B cell (primary cell): ENCODE results near the gene SAMD4A. TPM values are rescaled to one million over a fixed set of nuclear protein-coding genes. Genes with fewer than 3 reads are reported as not detected.

Experiments used
- ATAC-seq: fragments of 200-7000 bp; cut with Tn5 transposase; one replicate; pipeline ENCODE4 v1.10.0; 2021; ENCODE audit warnings: low read depth, mild to moderate bottlenecking, moderate number of reproducible peaks, moderate library complexity
- CTCF ChIA-PET: fragments of 350-600 bp; sonication (Branson Sonifier 250); formaldehyde crosslinking; loops from one replicate; lab custom pipeline; 2021; ENCODE audit warnings: antibody characterized with exemption, inconsistent platforms; lab: Charles Lee
- POLR2A ChIA-PET: fragments of 350-600 bp; sonication (Branson Sonifier 250); formaldehyde crosslinking; loops from one replicate; lab custom pipeline; 2021; ENCODE audit warnings: antibody characterized with exemption; lab: Charles Lee
- DNase-seq: peaks from one replicate; pipeline ENCODE4 v3.0.0; 2013
- H2AFZ ChIP-seq: 2 replicates; pipeline ENCODE4 v1.6.1; 2012; ENCODE audit warnings: mild to moderate bottlenecking, low read depth, low read length; ENCODE audit not compliant: insufficient read depth, poor library complexity, severe bottlenecking
- H3K27ac ChIP-seq, 2 donors: 1 replicate in 1 of 2; 2 replicates in 1 of 2; pipeline ENCODE4 v1.5.1; 2012 to 2013; ENCODE audit warnings: low read length in 2 of 2, mild to moderate bottlenecking in 2 of 2, moderate library complexity in 1 of 2
- H3K27me3 ChIP-seq, 4 experiments: fragments of 200-600 bp in 1 of 4; sonication (generic) in 1 of 4; replicated peaks in 1 of 4; 1 replicate in 2 of 4; 2 replicates in 2 of 4; pipeline versions ENCODE4 v1.6.1 to v1.7.0; 2013 to 2016; ENCODE audit warnings: low read length in 3 of 4, mild to moderate bottlenecking in 2 of 4, mixed read lengths in 1 of 4, moderate library complexity in 1 of 4; ENCODE audit not compliant: insufficient read depth in 4 of 4, control insufficient read depth in 3 of 4; ENCODE audit errors: control extremely low read depth in 1 of 4
- H3K36me3 ChIP-seq, 2 experiments: replicated peaks in 1 of 2; 1 replicate in 1 of 2; 2 replicates in 1 of 2; pipeline versions ENCODE4 v1.6.1 to v1.7.1; 2013; ENCODE audit warnings: low read length in 1 of 2; ENCODE audit not compliant: insufficient read depth in 2 of 2, control insufficient read depth in 1 of 2; ENCODE audit errors: control extremely low read depth in 1 of 2, extremely low read depth in 1 of 2
- H3K4me1 ChIP-seq, 2 donors: fragments of 200-600 bp in 1 of 2; sonication (generic) in 1 of 2; 1 replicate in 1 of 2; 2 replicates in 1 of 2; pipeline versions ENCODE4 v1.5.1 to v1.6.1; 2013 to 2017; ENCODE audit warnings: low read length in 2 of 2; ENCODE audit not compliant: control insufficient read depth in 2 of 2, insufficient read depth in 2 of 2
- H3K4me2 ChIP-seq: replicated peaks from 2 replicates; pipeline ENCODE3; 2012; ENCODE audit warnings: mild to moderate bottlenecking, low read depth, low read length; ENCODE audit not compliant: poor library complexity, severe bottlenecking
- H3K4me3 ChIP-seq, 5 experiments: fragments of 200-600 bp in 1 of 5; sonication (generic) in 1 of 5; 1 replicate in 3 of 5; 2 replicates in 2 of 5; pipeline versions ENCODE4 v1.5.1 to v1.7.0; 2011 to 2016; ENCODE audit warnings: low read length in 4 of 5, mild to moderate bottlenecking in 4 of 5, low read depth in 2 of 5, control low read depth in 1 of 5, moderate library complexity in 1 of 5; ENCODE audit not compliant: insufficient read depth in 1 of 5; ENCODE audit errors: control extremely low read depth in 1 of 5, extremely low read depth in 1 of 5
- H3K79me2 ChIP-seq: fragments of 200-600 bp; sonication (generic); one replicate; pipeline ENCODE4 v1.6.0; 2016; ENCODE audit warnings: low read length; ENCODE audit not compliant: control insufficient read depth, insufficient read depth
- H3K9ac ChIP-seq: fragments of 200-600 bp; sonication (generic); 2 replicates; pipeline ENCODE4 v1.6.1; 2017; ENCODE audit warnings: mild to moderate bottlenecking, low read length, moderate library complexity
- H3K9me3 ChIP-seq, 3 donors: one replicate each; pipeline versions ENCODE4 v1.6.1 to v1.7.1; 2013; ENCODE audit warnings: low read length in 2 of 3; ENCODE audit not compliant: control insufficient read depth in 2 of 3, insufficient read depth in 1 of 3; ENCODE audit errors: control extremely low read depth in 1 of 3
- H4K20me1 ChIP-seq: 2 replicates; pipeline ENCODE4 v1.6.0; 2012; ENCODE audit warnings: mild to moderate bottlenecking, low read length; ENCODE audit not compliant: insufficient read depth, control insufficient read depth, poor library complexity, severe bottlenecking
- H3K27ac Mint-ChIP-seq: one replicate; pipeline ENCODE4 v1.8.0; 2021; ENCODE audit warnings: mixed read lengths
- H3K27me3 Mint-ChIP-seq: one replicate; pipeline ENCODE4 v1.8.0; 2021; ENCODE audit warnings: mixed read lengths
- H3K4me1 Mint-ChIP-seq: one replicate; pipeline ENCODE4 v1.8.0; 2021; ENCODE audit warnings: mixed read lengths
- H3K4me3 Mint-ChIP-seq: one replicate; pipeline ENCODE4 v1.8.0; 2021; ENCODE audit warnings: mixed read lengths
- H3K9me3 Mint-ChIP-seq: one replicate; pipeline ENCODE4 v1.8.0; 2022; ENCODE audit warnings: mixed read lengths; ENCODE audit not compliant: insufficient read depth
- EZH2 ChIP-seq: IDR thresholded peaks from 2 replicates; pipeline ENCODE4 v1.6.1; 2012; ENCODE audit warnings: borderline replicate concordance, low read depth, mild to moderate bottlenecking, moderate library complexity, low read length; ENCODE audit not compliant: insufficient read depth, poor library complexity, severe bottlenecking
- WGBS: methylation state at CpG from one replicate; pipeline ENCODE4 v1.1.5; 2013; ENCODE audit warnings: missing lambda C conversion rate; ENCODE audit not compliant: insufficient coverage; 5-methylcytosine and 5-hydroxymethylcytosine counted together
- intact Hi-C: fragments of 100-400 bp; cut with micrococcal nuclease; formaldehyde crosslinking; loops from one replicate; pipeline ENCODE4 v1.10.0; 2022
- polyA plus RNA-seq: library from polyadenylated mRNA; depleted of rRNA; stranded (reverse); fragments of >200 nt; gene quantifications from 2 replicates; pipeline ENCODE4 v1.2.3, GENCODE V29; 2012
- total RNA-seq, 2 donors: library from RNA; stranded (reverse); fragments of 120-200 nt in 1 of 2; gene quantifications; 1 replicate in 1 of 2; 2 replicates in 1 of 2; pipeline versions ENCODE4 v1.2.3 to v1.2.4, GENCODE V29; 2013 to 2022
- TF ChIP-seq, protein P1 (sequence below): fragments of 200-600 bp; IDR thresholded peaks from one replicate; pipeline ENCODE4 v1.8.0; 2022; ENCODE audit warnings: antibody characterized with exemption, mild to moderate bottlenecking

Gene SAMD4A
- total and polyA plus RNA-seq, 2 donors (not counting 1 experiment from before 2014, with no cell fraction given): 5.7 to 13.7 TPM

- POLR2A ChIA-PET: no interaction called here
- H3K4me1 ChIP-seq: peaks cover 0 to 1% of the 10 kb centered on the region in 2 donors
- H3K27me3 ChIP-seq: no peaks in the 10 kb centered on the region
- H3K36me3 ChIP-seq: no peaks in the 10 kb centered on the region
- TF ChIP-seq, protein P1, sequence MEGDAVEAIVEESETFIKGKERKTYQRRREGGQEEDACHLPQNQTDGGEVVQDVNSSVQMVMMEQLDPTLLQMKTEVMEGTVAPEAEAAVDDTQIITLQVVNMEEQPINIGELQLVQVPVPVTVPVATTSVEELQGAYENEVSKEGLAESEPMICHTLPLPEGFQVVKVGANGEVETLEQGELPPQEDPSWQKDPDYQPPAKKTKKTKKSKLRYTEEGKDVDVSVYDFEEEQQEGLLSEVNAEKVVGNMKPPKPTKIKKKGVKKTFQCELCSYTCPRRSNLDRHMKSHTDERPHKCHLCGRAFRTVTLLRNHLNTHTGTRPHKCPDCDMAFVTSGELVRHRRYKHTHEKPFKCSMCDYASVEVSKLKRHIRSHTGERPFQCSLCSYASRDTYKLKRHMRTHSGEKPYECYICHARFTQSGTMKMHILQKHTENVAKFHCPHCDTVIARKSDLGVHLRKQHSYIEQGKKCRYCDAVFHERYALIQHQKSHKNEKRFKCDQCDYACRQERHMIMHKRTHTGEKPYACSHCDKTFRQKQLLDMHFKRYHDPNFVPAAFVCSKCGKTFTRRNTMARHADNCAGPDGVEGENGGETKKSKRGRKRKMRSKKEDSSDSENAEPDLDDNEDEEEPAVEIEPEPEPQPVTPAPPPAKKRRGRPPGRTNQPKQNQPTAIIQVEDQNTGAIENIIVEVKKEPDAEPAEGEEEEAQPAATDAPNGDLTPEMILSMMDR: no peak
- TF ChIP-seq EZH2: no peak
- CTCF ChIA-PET: no interaction called here
- H4K20me1 ChIP-seq: peaks cover 5% of the 10 kb centered on the region
- H3K79me2 ChIP-seq: peaks cover 44% of the 10 kb centered on the region
- H3K4me1 Mint-ChIP-seq: peaks cover 4% of the 10 kb centered on the region
- H3K27ac Mint-ChIP-seq: no peak overlapping the region
- no peak overlapping the region for H3K9ac ChIP-seq
- no peak overlapping the region for H3K4me3 Mint-ChIP-seq
- H2AFZ ChIP-seq: no peak overlapping the region
- intact Hi-C loops: no loop called here
- no peak overlapping the region for H3K4me2 ChIP-seq
- ATAC-seq (no peak), DNase-seq (no peak)
- no peaks in the 10 kb centered on the region for H3K27me3 Mint-ChIP-seq
- H3K9me3 ChIP-seq: no peaks in the 10 kb centered on the region
- H3K27ac ChIP-seq: no peak overlapping the region
- no peak overlapping the region for H3K4me3 ChIP-seq
- no CpG with 5 or more reads among the region's 2 CpGs for WGBS
- H3K9me3 Mint-ChIP-seq: peaks cover 11% of the 10 kb centered on the region
These were observed 22.1 kb downstream of the SAMD4A start for GRCh38 chr14:54589076-54589475.

- H3K27ac ChIP-seq: no peak overlapping the region
- H3K4me1 ChIP-seq: peaks cover 0 to 4% of the 10 kb centered on the region in 2 donors
- no peaks in the 10 kb centered on the region for H3K36me3 ChIP-seq
- no peak overlapping the region for H2AFZ ChIP-seq
- H3K9me3 ChIP-seq: no peaks in the 10 kb centered on the region
- ChIA-PET POLR2A (no interaction called here), CTCF (interaction anchor here (0.6 kb wide), 1 partner anchor 101 kb away, joined by 3 read pairs; no protein-coding TSS in a partner anchor)
- H3K4me2 ChIP-seq: no peak overlapping the region
- Mint-ChIP-seq H3K27ac (no peak overlapping the region), H3K4me1 (peaks cover 4% of the 10 kb centered on the region), H3K4me3 (no peak overlapping the region), H3K9me3 (peaks cover 11% of the 10 kb centered on the region), H3K27me3 (no peaks in the 10 kb centered on the region)
- ATAC-seq: no peak
- DNase-seq: no peak
- peaks cover 50% of the 10 kb centered on the region for H3K79me2 ChIP-seq
- no peak overlapping the region for H3K4me3 ChIP-seq
- no peak overlapping the region for H3K9ac ChIP-seq
- no peaks in the 10 kb centered on the region for H3K27me3 ChIP-seq
- intact Hi-C loops: no loop called here
- peaks cover 5% of the 10 kb centered on the region for H4K20me1 ChIP-seq
- no peak for TF ChIP-seq EZH2
- TF ChIP-seq, protein P1: no peak
- 100% methylated on average over 2 of the region's 4 CpGs for WGBS
These were observed 22.9 kb downstream of the SAMD4A start for GRCh38 chr14:54589843-54590242.
